ENCODE data around the gene HBEGF.
"Not testable (repeated sequence)": the region's sequence is repeated elsewhere in the genome, so short reads cannot be mapped to it uniquely, and the experiment has no call there.

Gene HBEGF

DNA sequence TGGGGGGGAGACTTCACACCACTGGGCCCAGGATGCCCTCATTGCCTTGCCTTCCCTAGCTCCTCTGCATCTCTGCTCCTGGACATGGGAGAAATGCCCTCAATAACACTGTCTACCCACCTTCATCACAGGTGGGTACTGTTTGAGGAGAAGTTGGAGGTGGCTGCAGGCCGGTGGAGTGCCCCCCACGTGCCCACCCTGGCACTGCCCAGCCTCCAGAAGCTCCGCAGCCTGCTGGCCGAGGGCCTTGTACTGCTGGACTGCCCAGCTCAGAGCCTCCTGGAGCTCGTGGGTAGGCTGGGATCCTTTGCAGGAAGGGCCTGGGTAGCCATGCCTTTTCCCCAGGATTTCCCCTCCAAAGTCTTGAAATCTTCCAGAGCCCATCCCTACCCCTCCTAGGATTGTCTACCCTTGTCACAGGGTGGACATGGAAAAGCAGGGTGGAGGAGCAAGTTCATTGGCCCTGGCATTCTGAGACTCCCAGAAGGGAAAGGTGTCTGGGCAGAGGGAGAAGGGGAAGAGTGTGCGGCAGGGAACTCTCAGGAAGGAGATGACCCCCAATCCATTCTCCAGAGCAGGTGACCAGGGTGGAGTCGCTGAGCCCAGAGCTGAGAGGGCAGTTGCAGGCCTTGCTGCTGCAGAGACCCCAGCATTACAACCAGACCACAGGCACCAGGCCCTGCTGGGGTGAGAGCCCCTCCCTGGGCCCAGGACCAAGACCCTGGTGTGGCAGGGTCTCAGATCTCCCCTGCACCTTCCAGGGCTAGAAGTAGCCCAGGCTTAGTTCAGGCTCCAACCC, 14.5 kb upstream of the HBEGF start:
- DNase-seq, result no peak

DNA sequence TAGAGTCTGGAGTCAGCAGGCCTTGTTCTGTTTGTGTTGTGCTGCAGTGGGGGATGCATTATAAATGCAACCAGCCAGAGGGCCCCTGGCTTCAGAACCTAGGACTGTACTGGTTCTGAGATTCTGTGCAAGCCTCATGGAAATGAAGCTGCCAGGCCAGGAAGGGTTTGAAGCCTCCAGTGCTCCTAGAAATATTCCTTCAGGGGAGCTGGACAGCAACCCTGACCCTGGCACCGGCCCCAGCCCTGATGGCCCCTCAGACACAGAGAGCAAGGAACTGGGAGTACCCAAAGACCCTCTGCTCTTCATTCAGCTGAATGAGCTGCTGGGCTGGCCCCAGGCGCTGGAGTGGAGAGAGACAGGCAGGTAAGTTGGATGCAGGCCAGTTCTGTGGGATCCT, 13.7 kb upstream of the HBEGF start, which contains the start of gene SLC4A9:
Gene SLC4A9, plus strand, starts transcription at position 94 of the 400 bp plus-strand sequence. Its CDS starts 43 bp downstream, at position 137.
- DNase-seq, result no peak

DNA sequence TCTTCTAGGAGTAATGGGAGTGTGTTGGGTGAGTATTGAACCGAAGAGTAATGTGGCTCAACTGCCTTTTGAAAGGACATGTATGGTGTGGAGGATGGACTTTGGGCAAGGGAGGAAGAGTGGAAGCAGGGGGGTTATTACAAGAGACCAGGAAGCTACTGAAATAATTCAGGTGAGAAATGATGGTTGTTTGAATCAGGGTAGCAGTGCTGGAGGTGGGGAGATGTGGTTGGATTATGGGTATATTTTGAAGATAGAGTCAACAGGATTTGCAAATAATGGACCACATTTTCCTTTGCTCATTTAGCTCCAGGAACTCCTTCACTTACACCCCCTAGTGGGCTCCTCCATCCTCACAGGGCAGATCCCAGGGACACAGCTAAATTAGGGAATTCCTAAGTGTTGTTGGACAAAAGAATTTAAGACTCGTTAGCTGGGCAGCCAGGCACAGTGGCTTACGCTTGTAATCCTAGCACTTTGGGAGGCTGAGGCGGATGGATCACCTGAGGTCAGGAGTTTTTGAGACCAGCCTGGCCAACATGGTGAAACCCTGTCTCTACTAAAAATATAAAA, 12.4 kb upstream of the HBEGF start:
- no peak for DNase-seq

DNA sequence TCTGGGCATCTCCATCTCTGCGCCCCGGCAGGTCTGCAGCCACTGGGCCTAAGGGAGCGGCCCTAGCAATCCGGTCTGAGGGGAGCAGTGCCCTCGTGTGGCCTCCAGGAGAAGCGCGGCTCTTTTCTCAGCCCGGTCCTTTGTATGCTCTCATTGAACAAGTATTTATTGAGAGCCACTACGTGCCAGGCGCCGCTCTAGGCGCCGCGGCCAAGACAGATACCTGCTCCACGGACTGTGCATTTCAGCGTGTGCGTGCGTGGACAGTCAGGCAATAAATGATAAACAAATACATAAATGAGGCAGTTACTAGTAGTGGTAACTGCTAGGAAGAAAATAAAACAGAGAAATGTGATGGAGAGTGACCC, 11.3 kb upstream of the HBEGF start:
- peak; percentile 40 to 51 for DNase-seq

DNA sequence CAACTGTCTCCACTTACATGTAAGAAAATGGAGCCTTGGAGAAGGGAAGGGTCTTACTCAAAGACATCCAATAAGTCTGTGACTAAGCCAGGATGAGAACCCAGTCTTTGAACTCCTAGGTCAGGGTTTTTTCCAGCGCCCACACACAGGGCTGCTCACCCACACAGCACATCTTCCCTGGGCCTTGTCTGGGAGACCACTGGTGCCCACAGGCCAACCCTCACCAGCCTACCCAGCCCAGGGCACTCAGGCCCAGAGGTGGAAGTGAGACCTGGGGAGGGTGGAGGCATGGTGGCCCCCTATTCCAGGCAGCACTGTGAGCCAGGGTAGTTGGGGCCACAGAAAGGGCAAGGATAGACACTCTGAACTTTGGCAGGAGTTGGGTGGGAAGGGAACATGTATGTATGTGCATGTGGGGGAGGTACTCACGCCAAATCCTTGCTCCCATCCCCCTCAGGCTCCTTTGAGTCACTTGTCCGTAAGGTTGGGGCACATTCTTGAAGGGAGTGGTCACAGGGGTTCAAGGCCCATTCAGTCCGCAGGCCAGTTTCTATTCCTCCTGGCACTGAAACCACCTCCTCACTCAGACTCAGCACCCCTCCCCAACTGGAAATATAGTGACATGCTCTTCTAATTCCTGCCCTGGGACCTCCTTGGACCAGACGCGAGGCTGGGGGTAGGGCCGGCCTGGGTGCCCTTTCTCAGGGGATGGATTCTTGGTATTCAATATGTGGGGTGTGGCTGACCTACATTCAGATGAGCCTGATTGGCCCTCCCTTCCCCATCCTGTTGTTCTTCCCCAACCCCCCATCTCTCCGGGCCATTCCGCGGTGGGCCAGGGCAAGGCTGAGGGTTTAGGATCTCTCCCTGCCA, 10.7 kb upstream of the HBEGF start:
- no peak for DNase-seq

DNA sequence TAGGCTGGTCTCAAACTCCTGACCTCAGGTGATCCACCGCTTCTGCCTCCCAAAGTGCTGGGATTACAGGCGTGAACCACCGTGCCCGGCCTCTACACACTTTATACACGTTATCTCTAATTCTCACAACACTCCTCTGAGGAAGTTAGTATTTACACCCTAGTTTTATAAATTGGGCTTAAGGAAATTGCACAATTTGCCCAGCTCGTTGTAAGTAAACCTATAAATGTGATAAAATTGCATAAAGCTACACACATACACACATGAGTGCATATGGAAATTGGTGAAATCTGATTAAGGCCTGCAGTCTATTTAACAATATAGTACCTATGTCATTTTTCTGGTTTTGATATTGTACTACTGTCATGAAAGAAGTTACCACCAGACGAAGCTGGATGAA, 9.1 kb upstream of the HBEGF start:
- DNase-seq, result no peak

DNA sequence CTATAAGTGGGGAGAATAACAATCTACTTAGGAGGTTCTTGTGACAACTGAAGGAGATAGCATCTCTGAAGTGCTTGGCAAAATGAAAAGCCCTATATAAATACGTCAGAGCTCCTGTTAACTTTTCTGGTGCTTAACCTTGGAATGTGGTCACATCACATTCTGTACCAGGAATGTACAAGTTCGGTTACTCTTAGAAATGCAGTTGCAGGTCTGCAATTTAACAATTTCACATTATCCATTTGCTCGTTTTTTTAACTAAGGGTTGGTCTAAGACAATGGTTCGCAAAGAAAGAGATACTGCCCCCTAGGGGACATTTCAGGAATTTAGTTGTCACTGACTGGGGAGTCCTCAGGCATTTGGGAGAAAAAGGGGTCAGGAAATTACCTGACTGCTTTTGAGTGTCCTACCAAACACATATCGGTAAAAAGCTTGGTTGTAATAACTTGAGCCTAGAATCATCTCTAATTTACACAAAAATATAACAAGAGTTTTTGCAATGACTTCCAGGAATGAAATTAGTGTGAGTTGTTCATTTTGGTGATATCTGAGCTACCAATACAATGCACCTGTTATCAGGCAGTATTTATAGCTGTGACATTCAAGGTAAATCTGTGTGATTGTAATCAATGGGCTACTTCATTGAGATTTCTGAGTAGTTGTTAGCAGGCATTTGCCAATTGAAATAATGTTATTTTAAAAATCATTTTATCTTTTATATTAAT, 5.4 kb upstream of the HBEGF start:
- peak; percentile 24 to 36 for DNase-seq

DNA sequence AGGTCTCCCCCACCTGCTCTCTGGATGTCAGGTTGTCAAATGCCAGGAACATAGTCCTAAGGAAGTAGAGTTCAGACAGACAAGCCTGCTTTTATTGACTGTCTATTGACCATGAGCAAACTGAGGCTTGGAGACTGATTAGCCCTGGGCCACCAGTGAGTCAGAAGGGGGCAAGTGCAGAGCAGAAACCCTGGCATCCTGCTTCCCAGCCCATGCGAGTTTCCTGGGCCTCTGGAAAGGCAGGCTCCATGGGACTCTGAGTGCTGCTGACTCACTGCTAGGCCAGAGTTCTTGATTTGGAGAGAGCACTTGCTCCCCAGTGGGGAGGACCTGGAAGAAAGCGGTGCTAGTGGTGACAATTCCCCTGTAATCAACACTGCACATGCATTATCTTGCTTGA, 2.8 kb upstream of the HBEGF start:
- no peak for DNase-seq

DNA sequence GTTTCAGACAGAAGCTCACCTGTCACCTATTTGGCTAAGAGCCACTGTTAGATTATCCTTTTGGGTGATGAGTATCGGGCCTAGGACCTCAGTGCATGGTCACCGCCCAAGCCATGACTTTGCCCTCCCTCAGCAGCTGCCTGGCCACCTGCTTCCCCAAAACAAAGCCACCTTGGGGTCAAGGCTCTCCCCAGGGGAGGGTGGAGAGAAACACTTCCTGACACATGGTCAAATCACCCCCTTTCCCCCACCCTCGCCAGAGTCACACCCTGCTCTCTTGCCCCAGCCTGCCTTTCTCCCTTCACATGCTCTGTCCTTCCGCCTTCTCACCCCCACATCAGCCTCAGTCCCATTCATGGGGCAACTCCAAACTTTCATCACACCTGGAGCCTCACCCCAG, 1.7 kb upstream of the HBEGF start:
- no peak for DNase-seq

DNA sequence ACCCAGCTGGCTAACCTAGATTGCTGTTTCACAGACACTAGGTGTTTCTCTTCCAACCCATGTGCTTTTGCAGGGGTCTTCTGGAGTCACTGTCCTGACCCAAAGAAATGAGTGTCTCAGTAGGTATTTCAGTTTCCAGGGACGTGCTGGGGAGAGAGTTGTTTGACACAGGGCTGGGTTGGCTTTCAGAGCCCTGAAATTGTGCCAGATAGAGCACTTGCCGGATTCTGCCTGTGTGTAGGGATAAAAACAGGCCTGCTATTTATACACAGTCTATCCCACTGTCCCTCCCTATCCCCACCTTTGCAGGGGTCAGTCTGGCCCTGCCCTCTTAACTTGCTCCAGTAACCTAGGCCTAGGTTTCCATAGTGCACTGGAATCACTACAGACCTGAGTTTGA, 957 bp upstream of the HBEGF start:
- no peak for DNase-seq

DNA sequence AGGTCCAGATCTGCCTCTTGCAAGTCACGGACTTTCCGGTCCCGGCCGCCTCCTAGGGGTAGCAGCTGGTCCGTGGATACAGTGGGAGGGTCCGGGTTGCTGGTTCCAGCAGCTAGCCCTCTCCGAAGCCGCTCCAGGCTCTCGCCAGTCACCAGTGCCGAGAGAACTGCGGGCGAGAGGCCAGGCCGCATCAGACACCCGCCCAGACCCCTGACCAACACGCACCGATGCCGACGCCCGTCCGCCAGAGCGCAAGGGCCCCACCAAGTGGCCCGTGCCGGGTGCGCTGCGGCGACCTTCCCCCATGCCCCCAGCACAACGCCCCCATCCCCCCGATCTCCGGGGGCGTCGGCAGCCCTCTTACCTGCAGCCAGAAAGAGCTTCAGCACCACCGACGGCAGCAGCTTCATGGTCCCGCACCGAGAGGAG, 470 bp downstream of the HBEGF start:
- no peak for DNase-seq

DNA sequence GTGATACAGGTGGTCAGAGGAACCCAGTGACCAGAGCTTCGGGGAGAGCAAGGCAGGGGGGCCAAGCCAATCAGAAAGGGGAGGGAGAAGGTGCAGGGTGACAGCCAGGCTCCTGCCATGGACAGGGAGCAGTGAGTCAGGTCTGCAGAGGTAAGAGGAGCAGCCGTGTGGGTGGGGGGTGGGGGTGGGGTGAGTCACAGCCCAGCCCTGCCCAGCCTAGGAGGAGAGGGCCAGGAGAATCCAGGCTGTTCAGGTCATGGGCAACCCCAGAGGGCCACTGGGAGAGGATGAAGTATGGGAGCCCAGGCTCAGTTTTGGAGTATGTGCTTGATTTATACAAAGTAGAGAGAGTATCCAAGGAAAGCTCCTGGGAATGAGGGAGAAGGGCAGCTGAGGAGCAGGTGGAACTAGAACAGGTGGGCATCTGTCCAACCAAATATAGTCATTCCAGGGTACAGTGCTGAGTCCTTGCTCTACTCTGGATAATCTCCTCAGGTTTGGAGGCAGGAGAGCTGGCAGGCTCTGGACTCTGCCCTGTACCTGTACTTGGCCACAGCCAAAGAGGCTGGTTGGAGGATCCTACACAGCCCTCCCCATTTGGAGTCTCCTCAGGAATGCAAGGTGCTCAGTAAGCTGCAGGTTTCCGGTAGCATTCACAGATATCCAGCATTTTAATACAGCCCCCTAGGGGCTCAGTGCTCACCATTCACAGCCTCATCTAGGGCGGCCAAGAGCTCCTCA, 1.6 kb downstream of the HBEGF start:
- no peak for DNase-seq

DNA sequence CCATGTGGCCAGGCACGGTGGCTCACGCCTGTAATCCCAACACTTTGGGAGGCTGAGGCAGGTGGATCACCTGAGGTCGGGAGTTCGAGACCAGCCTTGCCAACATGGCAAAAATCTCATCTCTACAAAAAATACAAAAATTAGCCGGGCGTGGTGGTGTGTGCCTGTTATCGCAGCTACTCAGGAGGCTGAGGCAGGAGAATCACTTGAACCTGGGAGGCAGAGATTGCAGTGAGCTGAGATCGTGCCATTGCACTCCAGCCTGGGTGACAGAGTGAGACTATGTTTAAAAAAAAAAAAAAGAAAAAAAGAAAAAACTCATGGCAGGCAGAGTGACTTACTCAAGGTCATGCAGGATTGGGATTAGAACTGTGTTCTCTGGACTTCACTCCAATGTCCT, 2.6 kb downstream of the HBEGF start:
- not testable (repeated sequence) for DNase-seq

DNA sequence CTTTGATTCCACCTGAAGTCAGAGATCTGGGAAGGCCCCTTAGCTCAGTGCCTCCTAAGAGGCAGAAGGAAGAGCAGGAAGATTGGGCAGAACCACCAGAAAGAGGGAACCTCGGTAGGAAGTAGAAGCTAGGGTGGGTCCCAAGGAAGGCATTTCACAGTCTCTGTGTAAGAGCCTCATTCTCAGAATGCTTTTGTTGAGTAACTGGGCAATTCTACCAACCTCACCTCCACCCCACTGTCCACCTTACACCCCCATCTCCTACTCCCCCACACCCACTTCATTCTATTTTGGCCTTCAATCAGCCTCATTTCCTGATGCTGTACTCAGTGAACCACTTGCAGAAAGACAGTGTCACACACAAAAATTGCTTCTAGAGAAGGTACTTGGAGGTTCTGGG, 3.5 kb downstream of the HBEGF start:
- DNase-seq, result no peak

DNA sequence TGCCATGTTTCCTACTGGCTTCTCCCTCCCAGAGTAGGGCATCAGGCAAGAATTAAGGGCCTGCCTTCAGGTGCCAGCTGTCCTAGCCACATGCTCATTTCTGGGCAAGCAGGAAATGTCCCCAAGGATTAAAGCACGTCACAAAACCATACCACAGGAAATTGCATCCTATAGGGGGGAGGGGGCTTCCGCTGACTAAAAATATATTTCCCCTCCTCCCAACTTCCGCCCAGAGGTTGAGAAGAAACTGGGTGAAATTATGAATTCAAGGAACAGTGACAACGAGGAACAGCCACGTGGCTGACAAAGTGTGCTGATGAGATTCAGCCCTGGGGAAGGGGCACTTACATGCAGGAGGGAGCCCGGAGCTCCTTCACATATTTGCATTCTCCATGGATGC, 4.1 kb downstream of the HBEGF start:
- no peak for DNase-seq

DNA sequence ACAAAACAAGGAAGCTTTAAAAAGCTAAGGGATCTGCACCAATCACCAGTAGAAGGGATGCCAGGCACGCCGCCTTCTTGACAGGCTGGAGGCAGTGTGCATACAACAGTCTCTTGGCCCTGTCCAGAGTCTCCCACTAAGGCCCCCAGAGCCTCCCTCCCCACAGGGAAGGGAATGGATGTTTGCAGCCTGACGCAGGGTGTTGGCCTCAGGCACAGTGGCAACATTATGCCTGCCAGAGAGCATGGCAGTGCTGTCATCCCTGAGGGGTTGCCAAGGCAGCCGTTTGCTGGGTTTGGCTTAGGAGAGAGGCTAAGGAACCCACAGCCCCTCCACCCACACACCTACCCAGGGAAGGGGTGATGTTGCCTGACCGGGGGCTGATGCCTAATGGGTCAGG, 4.8 kb downstream of the HBEGF start:
- DNase-seq, result no peak

DNA sequence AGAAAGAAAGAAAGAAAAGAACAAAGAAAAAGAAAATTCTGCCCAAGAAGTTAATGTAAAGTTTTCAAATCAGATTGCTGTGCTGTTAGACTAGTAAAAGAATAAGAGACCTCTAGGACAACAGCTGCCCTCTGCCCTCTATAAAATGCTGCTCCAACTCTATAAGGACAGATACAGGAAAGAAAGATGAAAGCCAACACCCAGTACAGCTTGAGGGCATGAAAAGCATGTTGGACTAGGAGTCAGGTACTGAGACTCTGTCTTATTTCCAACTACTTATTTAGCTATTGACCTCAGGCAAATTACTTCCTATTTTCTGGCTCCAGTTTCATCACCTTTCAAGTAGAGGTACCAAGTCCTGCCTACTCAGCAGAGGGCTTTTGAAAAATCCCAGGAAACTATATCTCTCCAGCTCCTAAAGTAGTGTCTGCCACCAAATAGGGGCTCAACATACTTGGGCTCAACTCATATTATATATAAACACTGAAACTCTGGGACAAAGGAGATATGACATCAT, 5.7 kb downstream of the HBEGF start:
- no peak for DNase-seq

DNA sequence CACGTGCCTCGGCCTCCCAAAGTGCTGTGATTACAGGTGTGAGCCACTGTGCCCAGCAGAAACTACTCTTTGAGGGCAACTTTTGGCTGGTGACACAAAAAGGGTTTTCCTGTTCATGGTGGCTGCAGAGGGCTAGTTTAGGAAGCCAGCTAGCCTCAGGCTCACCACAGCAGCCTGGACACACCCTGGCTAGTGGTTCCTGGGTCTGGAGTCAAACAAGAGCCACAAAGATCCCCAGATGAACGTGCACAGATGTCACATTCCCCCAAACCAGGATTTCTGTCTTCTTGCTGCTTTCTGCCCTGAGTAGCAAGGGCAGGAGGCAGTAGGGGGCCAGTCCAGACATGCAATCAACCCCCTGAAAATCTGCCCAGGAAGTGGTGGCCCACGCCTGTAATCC, 6.8 kb downstream of the HBEGF start:
- DNase-seq, result no peak

DNA sequence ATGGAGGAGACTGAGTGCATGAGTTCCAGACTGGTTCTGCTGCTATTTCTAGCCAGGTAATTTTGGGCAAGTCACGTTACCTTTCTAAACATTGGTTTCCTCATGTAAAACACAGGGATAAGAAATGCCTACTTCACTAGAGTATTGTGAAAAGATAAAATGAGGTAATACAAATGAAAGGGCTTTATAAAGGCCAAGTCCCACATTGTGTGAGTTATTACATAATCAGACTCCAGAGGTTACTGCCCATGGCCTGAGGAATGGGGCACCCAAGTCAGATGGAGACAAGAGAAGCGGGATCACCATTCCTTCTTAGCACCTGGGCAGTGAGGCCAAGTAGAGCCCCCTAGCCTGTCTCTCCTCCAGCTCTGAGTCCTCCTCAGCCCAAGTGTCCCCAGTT, 7.5 kb downstream of the HBEGF start:
- DNase-seq, result no peak

DNA sequence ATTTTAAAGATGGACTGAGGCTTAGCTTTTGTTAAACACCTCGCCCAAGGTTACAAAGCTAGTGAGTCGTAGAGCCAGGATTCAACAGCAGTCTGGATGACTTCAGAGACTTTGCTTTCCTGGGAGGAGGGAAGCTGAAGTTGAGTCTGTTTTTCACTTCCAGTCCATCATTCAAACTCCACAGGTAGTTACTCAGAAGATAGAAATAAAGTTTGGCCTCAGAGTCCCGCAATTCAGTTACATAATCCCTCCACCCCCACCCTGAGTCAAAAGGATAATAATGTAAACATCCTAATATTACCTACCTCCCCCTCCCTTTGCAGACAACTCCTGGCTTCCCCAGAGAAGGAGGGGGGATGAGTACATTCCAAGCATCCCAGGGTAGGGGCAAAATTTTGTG, 8.1 kb downstream of the HBEGF start:
- no peak for DNase-seq

DNA sequence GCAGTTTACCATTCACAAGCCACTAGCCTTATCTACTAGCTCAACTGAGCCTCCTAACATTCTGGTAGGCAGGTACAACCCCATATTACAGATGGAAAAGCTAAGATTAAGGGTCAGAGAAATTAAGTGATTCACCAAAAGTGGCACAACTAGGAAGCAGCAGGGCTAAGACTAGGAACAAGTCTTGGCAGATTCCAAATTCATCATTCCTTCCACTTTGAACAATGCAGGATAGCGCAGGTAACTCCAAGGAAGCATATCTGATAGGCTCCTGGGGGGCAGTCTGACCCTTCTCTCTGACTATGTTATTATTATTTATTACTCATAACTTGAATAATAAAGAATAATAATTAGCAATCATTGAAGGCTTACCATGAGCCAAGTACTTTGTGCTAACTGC, 8.5 kb downstream of the HBEGF start:
- no peak for DNase-seq

DNA sequence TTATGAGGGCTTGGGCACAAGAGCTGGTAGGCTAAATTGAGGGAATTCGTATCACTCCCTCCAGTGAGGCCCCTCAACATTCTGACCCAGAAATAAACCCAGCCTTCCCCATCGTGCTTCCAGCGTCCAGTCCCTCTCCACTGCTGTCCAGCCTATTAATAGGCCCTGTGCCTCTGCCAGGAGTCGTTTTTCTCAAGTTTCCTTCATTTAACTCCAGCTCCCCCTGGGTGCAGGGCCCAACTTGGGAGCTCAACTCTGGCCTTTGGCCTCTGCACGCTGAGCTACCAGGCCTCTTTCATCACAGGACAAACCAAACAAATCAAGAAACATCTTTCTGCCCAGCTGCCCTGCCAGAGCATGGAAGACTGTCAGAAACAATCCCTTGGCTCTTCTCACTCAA, 10.0 kb downstream of the HBEGF start:
- no peak for DNase-seq

Measured in NCI-H187 (cell line).